ENCODE measurements around the gene POTEF.

- TF ChIP-seq POLR2A (IDR thresholded peaks at IDR 0.05; ENCODE audit: low read depth, low read length) (no peak), RAD21 (IDR thresholded peaks at IDR 0.05; ENCODE audit: low read length) (no peak), NFE2L2 (IDR thresholded peaks at IDR 0.05; ENCODE audit: low read depth, low read length) (no peak), CEBPB (IDR thresholded peaks at IDR 0.05; ENCODE audit: low read depth, low read length) (no peak), CHD1 (IDR thresholded peaks at IDR 0.05; ENCODE audit: low read depth, low read length) (no peak), RCOR1 (IDR thresholded peaks at IDR 0.05; ENCODE audit: insufficient replicate concordance, low read length) (no peak), SMC3 (IDR thresholded peaks at IDR 0.05; ENCODE audit: low read depth, low read length) (no peak), FOS (IDR thresholded peaks at IDR 0.05; ENCODE audit: low read depth, low read length) (no peak), MXI1 (IDR thresholded peaks at IDR 0.05; ENCODE audit: borderline replicate concordance, low read depth, low read length) (no peak)
- TF ChIP-seq, protein P1, sequence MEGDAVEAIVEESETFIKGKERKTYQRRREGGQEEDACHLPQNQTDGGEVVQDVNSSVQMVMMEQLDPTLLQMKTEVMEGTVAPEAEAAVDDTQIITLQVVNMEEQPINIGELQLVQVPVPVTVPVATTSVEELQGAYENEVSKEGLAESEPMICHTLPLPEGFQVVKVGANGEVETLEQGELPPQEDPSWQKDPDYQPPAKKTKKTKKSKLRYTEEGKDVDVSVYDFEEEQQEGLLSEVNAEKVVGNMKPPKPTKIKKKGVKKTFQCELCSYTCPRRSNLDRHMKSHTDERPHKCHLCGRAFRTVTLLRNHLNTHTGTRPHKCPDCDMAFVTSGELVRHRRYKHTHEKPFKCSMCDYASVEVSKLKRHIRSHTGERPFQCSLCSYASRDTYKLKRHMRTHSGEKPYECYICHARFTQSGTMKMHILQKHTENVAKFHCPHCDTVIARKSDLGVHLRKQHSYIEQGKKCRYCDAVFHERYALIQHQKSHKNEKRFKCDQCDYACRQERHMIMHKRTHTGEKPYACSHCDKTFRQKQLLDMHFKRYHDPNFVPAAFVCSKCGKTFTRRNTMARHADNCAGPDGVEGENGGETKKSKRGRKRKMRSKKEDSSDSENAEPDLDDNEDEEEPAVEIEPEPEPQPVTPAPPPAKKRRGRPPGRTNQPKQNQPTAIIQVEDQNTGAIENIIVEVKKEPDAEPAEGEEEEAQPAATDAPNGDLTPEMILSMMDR (conservative IDR thresholded peaks at IDR 0.05; ENCODE audit: low read depth, low read length) = no peak
- TF ChIP-seq, protein P2, sequence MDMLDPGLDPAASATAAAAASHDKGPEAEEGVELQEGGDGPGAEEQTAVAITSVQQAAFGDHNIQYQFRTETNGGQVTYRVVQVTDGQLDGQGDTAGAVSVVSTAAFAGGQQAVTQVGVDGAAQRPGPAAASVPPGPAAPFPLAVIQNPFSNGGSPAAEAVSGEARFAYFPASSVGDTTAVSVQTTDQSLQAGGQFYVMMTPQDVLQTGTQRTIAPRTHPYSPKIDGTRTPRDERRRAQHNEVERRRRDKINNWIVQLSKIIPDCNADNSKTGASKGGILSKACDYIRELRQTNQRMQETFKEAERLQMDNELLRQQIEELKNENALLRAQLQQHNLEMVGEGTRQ (IDR thresholded peaks at IDR 0.05; ENCODE audit: low read depth, low read length) = no peak
Measured at GRCh38 chr2:130150181-130151144, 21.4 kb upstream of the POTEF start.

Data from IMR-90 (cell line).